ENCODE measurements around the gene PCF11.
"Not testable (repeated sequence)": the region's sequence is repeated elsewhere in the genome, so short reads cannot be mapped to it uniquely, and the experiment has no call there.

Gene PCF11

GRCh38 chr11:83193315-83194280 lies 36.7 kb downstream of the PCF11 start, which contains the start of gene ANKRD42:
TSS of gene ANKRD42 (plus strand) at chr11:83193712. CDS start at chr11:83194671, 959 bp downstream.
- peak; percentile 97 for DNase-seq

- peak; percentile 82 for DNase-seq
Measured at GRCh38 chr11:83194281-83195142, 37.6 kb downstream of the PCF11 start.

- no peak for DNase-seq
Measured at GRCh38 chr11:83195143-83195466, 38.2 kb downstream of the PCF11 start.

DNA sequence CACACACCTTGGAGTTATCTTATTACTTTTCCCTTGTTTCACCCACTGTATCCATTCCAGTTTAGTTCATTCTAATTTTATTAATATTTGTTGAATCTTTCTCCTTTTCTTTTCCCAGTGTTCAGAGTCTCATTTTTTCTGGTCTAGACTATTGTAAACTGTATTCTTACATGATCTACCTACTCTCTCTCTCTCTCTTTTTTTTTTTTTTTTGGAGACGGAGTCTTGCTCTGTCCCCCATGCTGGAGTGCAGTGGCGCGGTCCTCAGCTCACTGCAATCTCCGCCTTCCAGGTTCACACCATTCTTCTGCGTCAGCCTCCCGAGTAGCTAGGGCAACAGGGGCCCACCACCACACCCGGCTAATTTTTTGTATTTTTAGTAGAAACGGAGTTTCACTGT lies 38.7 kb downstream of the PCF11 start:
- DNase-seq = no peak

GRCh38 chr11:83200035-83200434 lies 43.1 kb downstream of the PCF11 start:
- DNase-seq = no peak

GRCh38 chr11:83205608-83206185 lies 48.8 kb downstream of the PCF11 start:
- DNase-seq = no peak

DNA sequence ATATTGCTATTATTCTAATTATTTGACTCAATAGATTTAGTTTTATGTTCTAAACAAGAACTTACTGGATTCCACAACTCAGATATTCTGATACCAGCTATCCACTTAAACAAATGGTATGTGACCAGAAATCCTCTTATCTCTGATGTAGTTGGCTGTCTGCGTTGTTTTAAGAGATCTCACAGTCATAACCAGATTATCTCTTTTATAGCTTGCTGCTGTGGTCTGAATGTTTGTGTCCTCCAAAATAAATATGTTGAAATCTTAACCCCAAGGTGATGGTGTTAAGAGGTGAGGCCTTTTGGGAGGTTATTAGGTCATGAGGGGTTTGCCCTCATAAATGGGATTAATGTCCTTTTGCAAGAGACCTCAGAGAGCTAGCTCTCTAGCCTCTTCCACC lies 49.3 kb downstream of the PCF11 start:
- DNase-seq = no peak

DNA sequence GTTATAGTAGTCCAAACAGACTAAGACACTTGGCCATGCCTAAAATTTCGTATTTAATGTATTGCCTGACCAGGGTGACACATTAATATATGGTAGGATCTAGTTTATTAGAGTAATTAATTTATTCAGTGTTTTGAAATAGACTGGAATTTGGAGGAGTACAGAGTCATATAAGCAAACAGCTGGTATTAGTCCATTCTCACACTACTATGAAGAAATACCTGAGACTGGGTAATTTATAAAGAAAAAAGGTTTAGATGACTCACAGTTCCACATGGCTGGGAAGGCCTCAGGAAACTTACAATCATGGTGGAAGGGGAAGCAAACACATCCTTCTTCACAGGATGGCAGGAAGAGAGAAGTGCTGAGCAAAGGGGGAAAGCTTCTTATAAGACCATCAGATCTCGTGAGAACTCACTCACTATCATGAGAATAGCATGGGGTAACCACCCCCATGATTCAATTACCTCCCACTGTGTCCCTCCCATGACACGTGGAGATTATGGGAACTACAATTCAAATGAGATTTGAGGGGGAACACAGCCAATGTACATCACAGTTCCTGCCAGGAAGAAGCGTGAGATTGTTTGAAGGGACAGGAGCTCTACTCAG lies 49.9 kb downstream of the PCF11 start:
- not testable (repeated sequence) for DNase-seq

GRCh38 chr11:83219095-83219494 lies 62.2 kb downstream of the PCF11 start:
- DNase-seq = no peak

DNA sequence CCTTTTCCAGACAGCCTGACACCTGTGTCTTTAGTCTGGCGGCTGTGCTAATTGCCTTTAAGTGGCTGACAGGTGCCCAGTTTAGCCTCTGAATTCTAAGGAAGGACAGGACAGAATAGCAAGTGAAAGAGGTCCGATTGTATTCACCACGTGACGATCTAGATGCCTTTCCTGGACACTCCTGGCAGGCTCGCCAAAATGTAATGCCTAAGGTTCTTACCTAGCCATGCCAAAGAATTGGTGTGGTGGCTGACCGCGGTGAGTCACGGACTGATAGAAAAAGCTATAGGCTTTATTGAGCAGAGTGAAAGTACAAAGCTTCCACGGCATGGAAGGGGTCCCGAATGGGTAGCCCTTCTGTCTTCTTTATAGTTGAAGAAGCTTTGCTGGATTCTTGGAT lies 63.3 kb downstream of the PCF11 start:
- DNase-seq = no peak

DNA sequence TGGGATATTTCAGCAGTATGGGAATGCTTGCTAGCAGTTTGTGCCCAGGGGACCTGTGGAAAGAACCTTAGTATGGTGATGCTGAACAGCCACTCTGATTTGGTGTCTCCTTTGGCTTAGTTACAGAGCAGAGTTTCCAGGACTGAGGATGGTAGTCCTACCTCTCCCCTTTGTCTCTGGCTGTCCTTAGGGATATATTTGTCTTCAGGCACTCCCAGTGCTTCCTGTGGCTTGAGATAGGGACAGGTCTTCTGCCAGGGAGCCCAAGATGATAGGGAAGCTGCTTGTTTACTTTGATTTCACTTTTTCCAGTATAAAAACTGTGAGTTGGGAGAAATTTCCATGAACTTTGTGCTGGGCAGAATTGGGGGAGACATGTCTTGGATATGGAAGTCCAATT lies 64.8 kb downstream of the PCF11 start:
- DNase-seq = no peak

DNA sequence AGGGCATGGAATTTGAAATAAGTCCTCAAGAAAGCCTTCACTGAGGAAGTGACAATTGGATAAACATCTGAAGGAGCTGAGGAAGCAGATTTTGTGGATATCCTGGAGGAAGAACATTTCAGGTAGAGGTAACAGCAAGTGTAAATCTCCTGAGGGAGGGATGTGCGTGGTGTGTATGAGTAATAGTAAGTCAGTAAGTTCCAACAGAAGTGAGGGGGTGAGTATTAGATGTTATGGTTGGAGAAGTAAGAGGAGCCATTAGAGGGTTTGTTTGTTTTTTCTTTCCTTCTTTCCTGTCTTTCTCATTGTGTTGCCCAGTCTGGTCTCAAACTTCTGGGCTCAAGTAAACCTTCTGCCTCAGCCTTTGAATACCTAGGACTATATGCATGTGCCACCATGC lies 65.6 kb downstream of the PCF11 start:
- DNase-seq = no peak

DNA sequence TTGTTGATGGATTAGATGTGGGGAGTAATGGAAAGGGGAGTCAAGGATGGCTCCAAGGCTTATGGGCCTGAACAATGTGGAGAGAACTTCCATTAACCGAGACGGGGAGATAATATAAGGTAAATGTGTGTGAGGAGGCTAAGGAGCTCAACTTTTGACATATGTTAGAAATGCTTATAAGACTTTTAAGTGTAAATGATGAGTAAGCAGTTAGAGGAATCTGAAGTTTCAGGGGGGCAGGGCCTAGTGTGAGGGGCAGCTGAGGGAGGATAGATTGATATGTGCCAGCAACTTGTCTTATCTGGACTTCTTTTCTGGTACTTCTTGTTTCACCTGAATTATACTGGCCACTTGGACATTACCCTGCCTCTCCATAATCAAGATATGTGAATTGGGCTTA lies 66.5 kb downstream of the PCF11 start:
- no peak for DNase-seq

DNA sequence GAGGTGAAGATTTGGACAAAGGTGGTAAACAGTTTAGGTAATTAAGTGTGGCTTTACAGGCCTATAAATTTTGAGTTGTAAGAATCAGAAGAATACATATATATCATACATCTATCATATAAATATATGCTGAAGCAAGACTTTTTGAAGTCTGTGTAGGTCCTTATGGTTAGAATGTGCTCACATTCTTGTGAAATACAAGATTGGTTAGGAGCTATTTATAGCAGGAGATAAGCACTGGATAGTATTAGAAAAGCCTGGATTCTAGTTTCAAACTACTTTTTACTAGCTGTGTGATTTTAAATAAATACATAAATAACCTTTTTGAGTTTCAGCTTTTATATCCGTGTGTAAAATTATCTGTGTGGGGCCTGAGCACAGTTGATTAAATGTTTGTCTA lies 78.9 kb downstream of the PCF11 start:
- DNase-seq = no peak
